ENCODE results near the gene COL9A3.

DNA sequence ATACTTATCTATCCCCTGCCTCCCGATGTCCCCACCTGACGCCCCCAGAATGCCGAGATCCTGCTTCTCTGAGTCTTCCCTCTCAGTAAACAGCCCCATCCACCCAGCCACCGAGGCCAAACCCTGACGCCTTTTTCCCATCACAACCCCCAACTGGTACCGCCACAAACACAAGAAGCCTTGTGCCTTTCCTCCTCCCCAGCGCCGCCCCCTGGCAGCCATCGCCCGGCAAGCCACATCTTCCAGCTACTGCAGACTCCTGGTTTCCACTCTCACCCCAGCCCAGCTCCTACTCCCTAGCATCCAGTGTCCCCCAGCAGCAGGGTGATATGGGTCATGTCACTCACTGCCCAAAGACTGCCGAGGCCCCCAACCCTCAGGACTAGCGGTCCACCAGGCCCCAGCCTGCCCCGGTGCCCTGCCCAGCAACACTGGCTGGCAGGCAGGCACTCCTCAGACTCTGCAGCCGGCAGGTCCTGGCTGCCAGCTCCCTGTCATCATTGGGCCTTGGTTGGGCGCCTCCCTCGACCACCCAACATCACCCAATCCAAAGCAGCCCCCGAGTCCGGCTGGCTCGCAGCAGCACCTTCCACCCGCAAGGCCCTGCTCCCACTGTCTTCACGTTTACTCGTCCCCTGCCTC lies 33.6 kb downstream of the COL9A3 start:
- TF ChIP-seq, protein P1, sequence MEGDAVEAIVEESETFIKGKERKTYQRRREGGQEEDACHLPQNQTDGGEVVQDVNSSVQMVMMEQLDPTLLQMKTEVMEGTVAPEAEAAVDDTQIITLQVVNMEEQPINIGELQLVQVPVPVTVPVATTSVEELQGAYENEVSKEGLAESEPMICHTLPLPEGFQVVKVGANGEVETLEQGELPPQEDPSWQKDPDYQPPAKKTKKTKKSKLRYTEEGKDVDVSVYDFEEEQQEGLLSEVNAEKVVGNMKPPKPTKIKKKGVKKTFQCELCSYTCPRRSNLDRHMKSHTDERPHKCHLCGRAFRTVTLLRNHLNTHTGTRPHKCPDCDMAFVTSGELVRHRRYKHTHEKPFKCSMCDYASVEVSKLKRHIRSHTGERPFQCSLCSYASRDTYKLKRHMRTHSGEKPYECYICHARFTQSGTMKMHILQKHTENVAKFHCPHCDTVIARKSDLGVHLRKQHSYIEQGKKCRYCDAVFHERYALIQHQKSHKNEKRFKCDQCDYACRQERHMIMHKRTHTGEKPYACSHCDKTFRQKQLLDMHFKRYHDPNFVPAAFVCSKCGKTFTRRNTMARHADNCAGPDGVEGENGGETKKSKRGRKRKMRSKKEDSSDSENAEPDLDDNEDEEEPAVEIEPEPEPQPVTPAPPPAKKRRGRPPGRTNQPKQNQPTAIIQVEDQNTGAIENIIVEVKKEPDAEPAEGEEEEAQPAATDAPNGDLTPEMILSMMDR (IDR thresholded peaks at IDR 0.05; ENCODE audit: insufficient read depth, low read length), result no peak
- TF ChIP-seq POLR2AphosphoS5 (IDR thresholded peaks at IDR 0.05; ENCODE audit: low read depth) (no peak), GABPA (IDR thresholded peaks at IDR 0.05; ENCODE audit: low read depth) (no peak)

Data from HL-60 (cell line).